Activated CD8-positive, alpha-beta T cell treated with anti-CD3 and anti-CD28 coated beads for 36 hours (primary cell): ENCODE measurements around the gene SMIM38. TPM values are rescaled to one million over a fixed set of nuclear protein-coding genes. Genes with fewer than 3 reads are reported as not detected.

Source experiments
- ATAC-seq: fragments of 200-7000 bp; cut with Tn5 transposase; one replicate; pipeline ENCODE4 v1.10.0; 2021; ENCODE audit warnings: mild to moderate bottlenecking, moderate library complexity
- CTCF ChIA-PET: fragments of 350-600 bp; sonication (Branson Sonifier 250); formaldehyde crosslinking; loops from one replicate; lab custom pipeline; 2021; ENCODE audit warnings: antibody characterized with exemption; lab: Charles Lee
- POLR2A ChIA-PET: fragments of 350-600 bp; sonication (Branson Sonifier 250); formaldehyde crosslinking; loops from one replicate; lab custom pipeline; 2021; ENCODE audit warnings: antibody characterized with exemption; lab: Charles Lee
- DNase-seq: peaks from one replicate; pipeline ENCODE4 v3.0.0-alpha.2; 2020
- H3K27ac Mint-ChIP-seq: one replicate; pipeline ENCODE4 v1.8.0; 2021; ENCODE audit warnings: mild to moderate bottlenecking, mixed read lengths
- H3K27me3 Mint-ChIP-seq: one replicate; pipeline ENCODE4 v1.8.0; 2021; ENCODE audit warnings: mixed read lengths
- H3K36me3 Mint-ChIP-seq: one replicate; pipeline ENCODE4 v1.8.0; 2021; ENCODE audit warnings: low read depth, mixed read lengths
- H3K4me1 Mint-ChIP-seq: one replicate; pipeline ENCODE4 v1.8.0; 2021; ENCODE audit warnings: low read depth, mixed read lengths
- H3K4me3 Mint-ChIP-seq: one replicate; pipeline ENCODE4 v1.8.0; 2021; ENCODE audit warnings: mild to moderate bottlenecking, moderate library complexity, mixed read lengths
- H3K9me3 Mint-ChIP-seq: one replicate; pipeline ENCODE4 v1.8.0; 2021; ENCODE audit warnings: mixed read lengths
- CTCF ChIP-seq: fragments of 200-600 bp; IDR thresholded peaks from one replicate; pipeline ENCODE4 v1.8.0; 2022; ENCODE audit warnings: antibody characterized with exemption, mild to moderate bottlenecking
- intact Hi-C: fragments of 100-400 bp; cut with micrococcal nuclease; formaldehyde crosslinking; loops from one replicate; pipeline ENCODE4 v1.10.0; 2022
- total RNA-seq, 2 experiments: library from RNA; stranded (reverse); gene quantifications; one replicate each; pipeline ENCODE4 v1.2.3, GENCODE V29; 2021

The SMIM38 gene
- total RNA-seq, 2 experiments from 2014 or later, result 0.31 to 0.77 TPM

- Mint-ChIP-seq H3K27ac (no peak overlapping the region), H3K9me3 (peaks cover 12% of the 10 kb centered on the region), H3K4me3 (no peak overlapping the region), H3K27me3 (peaks cover 3% of the 10 kb centered on the region), H3K4me1 (peaks cover 22% of the 10 kb centered on the region), H3K36me3 (peaks cover 19% of the 10 kb centered on the region)
- ChIA-PET POLR2A (no interaction called here), CTCF (no interaction called here)
- intact Hi-C loops, result no loop called here
- TF ChIP-seq CTCF, result no peak
- DNase-seq, result no peak
- no peak for ATAC-seq
These were observed 6.8 kb downstream of the SMIM38 start for GRCh38 chr11:69162505-69162904.

DNA sequence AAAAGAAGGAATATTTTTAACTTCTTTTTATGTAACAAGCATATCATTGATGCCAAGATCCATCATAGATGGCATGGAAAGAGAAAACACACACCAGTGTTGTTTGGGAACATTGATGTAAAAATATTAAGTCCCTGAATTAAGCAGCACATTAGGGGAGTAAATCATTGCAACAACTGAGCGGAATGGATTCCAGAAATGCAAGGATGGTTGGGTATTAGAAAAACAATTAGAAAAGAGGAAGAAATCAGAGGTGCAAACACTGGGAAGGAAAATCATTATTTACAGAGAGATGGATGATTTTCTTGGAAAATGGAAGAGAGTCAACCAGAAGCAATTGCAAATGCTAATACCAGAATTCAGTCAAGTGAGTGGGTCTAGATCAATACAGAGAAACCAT lies 8.1 kb downstream of the SMIM38 start:
- ATAC-seq, result no peak
- Mint-ChIP-seq H3K27ac (no peak overlapping the region), H3K27me3 (peaks cover 6% of the 10 kb centered on the region), H3K36me3 (peaks cover 19% of the 10 kb centered on the region), H3K9me3 (peaks cover 12% of the 10 kb centered on the region), H3K4me3 (no peak overlapping the region), H3K4me1 (peaks cover 25% of the 10 kb centered on the region)
- DNase-seq, result no peak
- CTCF ChIA-PET, result no interaction called here
- intact Hi-C loops, result no loop called here
- no peak for TF ChIP-seq CTCF
- POLR2A ChIA-PET, result no interaction called here

DNA sequence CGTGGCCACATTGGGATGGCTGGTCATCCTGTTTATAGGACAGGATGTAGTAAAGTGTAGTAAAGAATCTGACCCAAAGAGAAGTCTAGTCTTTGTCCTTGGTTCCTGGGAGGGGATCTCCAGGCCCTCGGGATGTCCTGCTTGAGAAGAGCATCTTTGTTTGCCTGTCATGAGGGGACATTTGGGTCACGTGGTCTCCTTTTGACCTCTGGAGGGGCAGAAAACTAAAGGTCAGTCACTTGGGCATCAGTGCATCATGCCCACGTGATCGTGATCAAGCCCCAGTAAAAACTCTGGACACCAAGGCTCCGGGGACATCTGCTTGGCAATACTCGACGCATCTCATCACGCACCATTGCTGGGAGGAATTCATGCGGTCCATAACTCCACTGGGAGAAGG lies 9.1 kb downstream of the SMIM38 start:
- ChIA-PET CTCF (no interaction called here), POLR2A (no interaction called here)
- H3K27ac Mint-ChIP-seq, result no peak overlapping the region
- peaks cover 6% of the 10 kb centered on the region for H3K27me3 Mint-ChIP-seq
- peaks cover 25% of the 10 kb centered on the region for H3K4me1 Mint-ChIP-seq
- DNase-seq (no peak), ATAC-seq (no peak)
- no peak for TF ChIP-seq CTCF
- intact Hi-C loops, result no loop called here
- H3K36me3 Mint-ChIP-seq, result peaks cover 19% of the 10 kb centered on the region
- peaks cover 12% of the 10 kb centered on the region for H3K9me3 Mint-ChIP-seq
- no peak overlapping the region for H3K4me3 Mint-ChIP-seq

- Mint-ChIP-seq H3K4me3 (no peak overlapping the region), H3K27ac (no peak overlapping the region), H3K27me3 (peaks cover 6% of the 10 kb centered on the region), H3K36me3 (peaks cover 19% of the 10 kb centered on the region), H3K9me3 (peaks cover 12% of the 10 kb centered on the region), H3K4me1 (peaks cover 25% of the 10 kb centered on the region)
- CTCF ChIA-PET, result interaction anchor here (1.5 kb wide), 1 partner anchor 9 kb away, joined by 3 read pairs; no protein-coding TSS in a partner anchor
- no peak for ATAC-seq
- intact Hi-C loops, result no loop called here
- no peak for DNase-seq
- POLR2A ChIA-PET, result no interaction called here
- TF ChIP-seq CTCF, result no peak
These were observed 10.0 kb downstream of the SMIM38 start for GRCh38 chr11:69165775-69166174.

DNA sequence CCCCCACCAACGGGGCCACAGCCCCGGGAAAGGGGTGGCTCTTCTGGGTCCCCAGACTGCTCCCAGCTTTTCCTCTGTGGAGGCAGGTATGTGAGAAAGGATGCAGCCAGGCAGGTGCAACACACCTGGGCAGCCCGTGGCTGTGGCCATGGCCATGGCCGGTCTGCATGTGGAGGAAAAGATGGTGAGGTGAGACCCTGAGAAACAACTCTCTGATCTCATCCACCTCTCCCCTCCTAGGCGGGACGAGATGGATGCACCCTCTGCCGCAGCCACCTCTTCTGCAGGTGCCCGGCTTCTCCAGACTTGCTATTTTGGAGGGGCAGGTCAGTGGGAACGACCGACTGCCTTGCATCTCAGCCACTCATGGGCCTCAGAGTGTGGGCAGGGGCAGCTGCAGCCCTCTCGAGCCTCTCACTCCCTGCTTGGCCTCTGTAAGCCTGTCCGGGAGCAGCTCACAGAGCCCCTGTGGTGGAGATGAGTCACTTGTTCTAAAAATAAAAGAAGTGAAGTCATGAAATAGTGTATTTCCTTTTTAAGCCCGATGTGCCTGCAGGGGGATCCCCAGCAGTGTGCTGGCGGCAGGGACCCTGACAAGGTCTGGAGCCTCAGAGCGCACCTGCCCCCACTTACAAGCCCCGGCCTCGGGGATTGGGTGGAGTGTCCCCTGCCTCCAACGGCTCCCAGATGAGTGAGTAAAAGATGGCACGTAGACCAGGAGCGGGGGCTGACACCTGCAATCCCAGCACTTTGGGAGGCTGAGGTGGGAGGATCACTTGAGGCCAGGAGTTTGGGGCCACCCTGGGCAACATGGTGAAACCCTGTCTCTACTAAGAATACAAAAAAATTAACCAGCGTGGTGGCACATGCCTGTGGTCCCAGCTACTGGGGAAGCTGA lies 10.7 kb downstream of the SMIM38 start:
- peak; percentile 32 for TF ChIP-seq CTCF
- intact Hi-C loops, result no loop called here
- ChIA-PET CTCF (interaction anchor here (1.1 to 1.5 kb wide), 2 partner anchors 10 to 18 kb away, joined by 3 read pairs; no protein-coding TSS in a partner anchor), POLR2A (interaction anchor here (1.0 to 1.3 kb wide), 2 partner anchors 131 to 508 kb away, joined by 3 to 4 read pairs; partner anchors contain the start of gene LTO1)
- Mint-ChIP-seq H3K36me3 (peaks cover 19% of the 10 kb centered on the region), H3K27me3 (peaks cover 6% of the 10 kb centered on the region), H3K9me3 (peaks cover 12% of the 10 kb centered on the region), H3K27ac (peak overlapping the region; percentile 91), H3K4me3 (peak overlapping the region; percentile 44), H3K4me1 (peaks cover 25% of the 10 kb centered on the region)
- peak; percentile 98 for ATAC-seq
- peak; percentile 87 for DNase-seq
